HG02870 (cell line): Measurements from ENCODE around the gene KANK4.

ENCODE experiments used
- ATAC-seq: cut with Tn5 transposase; IDR thresholded peaks from one replicate; pipeline ENCODE4 v1.9.1; 2021; ENCODE audit warnings: mild to moderate bottlenecking, moderate library complexity; ENCODE audit not compliant: unreplicated experiment

Gene KANK4

GRCh38 chr1:62307895-62308492, 11.2 kb downstream of the KANK4 start:
- ATAC-seq, result no peak

- no peak for ATAC-seq
Observed at GRCh38 chr1:62307446-62307845, 11.8 kb downstream of the KANK4 start.

GRCh38 chr1:62306065-62306464, 13.2 kb downstream of the KANK4 start:
- no peak for ATAC-seq

GRCh38 chr1:62304975-62305374, 14.3 kb downstream of the KANK4 start:
- no peak for ATAC-seq

- no peak for ATAC-seq
Observed at GRCh38 chr1:62304515-62304914, 14.7 kb downstream of the KANK4 start.

- no peak for ATAC-seq
Observed at GRCh38 chr1:62301726-62302390, 17.4 kb downstream of the KANK4 start.

GRCh38 chr1:62299426-62300200, 19.6 kb downstream of the KANK4 start:
- no peak for ATAC-seq

GRCh38 chr1:62295921-62296491, 23.2 kb downstream of the KANK4 start:
- ATAC-seq, result no peak

GRCh38 chr1:62294261-62294660, 25.0 kb downstream of the KANK4 start:
- ATAC-seq, result no peak

- ATAC-seq, result no peak
Observed at GRCh38 chr1:62288662-62289061, 30.6 kb downstream of the KANK4 start.

- no peak for ATAC-seq
Observed at GRCh38 chr1:62288224-62288623, 31.0 kb downstream of the KANK4 start.

- no peak for ATAC-seq
Observed at GRCh38 chr1:62286786-62287224, 32.4 kb downstream of the KANK4 start.

- ATAC-seq, result no peak
Observed at GRCh38 chr1:62285984-62286785, 33.0 kb downstream of the KANK4 start.

GRCh38 chr1:62285440-62285839, 33.8 kb downstream of the KANK4 start:
- no peak for ATAC-seq

- ATAC-seq, result no peak
Observed at GRCh38 chr1:62283986-62284385, 35.2 kb downstream of the KANK4 start.

GRCh38 chr1:62282909-62283755, 36.1 kb downstream of the KANK4 start:
- ATAC-seq, result no peak

GRCh38 chr1:62281922-62282555, 37.2 kb downstream of the KANK4 start:
- ATAC-seq, result no peak

- ATAC-seq, result no peak
Observed at GRCh38 chr1:62280960-62281465, 38.2 kb downstream of the KANK4 start.

- ATAC-seq, result no peak
Observed at GRCh38 chr1:62280150-62280549, 39.1 kb downstream of the KANK4 start.
